HG03175 (cell line): ENCODE data around the gene APIP.

ENCODE experiments used
- ATAC-seq: cut with Tn5 transposase; IDR thresholded peaks from one replicate; pipeline ENCODE4 v1.9.1; 2021; ENCODE audit warnings: mild to moderate bottlenecking, moderate library complexity; ENCODE audit not compliant: unreplicated experiment

The APIP gene

DNA sequence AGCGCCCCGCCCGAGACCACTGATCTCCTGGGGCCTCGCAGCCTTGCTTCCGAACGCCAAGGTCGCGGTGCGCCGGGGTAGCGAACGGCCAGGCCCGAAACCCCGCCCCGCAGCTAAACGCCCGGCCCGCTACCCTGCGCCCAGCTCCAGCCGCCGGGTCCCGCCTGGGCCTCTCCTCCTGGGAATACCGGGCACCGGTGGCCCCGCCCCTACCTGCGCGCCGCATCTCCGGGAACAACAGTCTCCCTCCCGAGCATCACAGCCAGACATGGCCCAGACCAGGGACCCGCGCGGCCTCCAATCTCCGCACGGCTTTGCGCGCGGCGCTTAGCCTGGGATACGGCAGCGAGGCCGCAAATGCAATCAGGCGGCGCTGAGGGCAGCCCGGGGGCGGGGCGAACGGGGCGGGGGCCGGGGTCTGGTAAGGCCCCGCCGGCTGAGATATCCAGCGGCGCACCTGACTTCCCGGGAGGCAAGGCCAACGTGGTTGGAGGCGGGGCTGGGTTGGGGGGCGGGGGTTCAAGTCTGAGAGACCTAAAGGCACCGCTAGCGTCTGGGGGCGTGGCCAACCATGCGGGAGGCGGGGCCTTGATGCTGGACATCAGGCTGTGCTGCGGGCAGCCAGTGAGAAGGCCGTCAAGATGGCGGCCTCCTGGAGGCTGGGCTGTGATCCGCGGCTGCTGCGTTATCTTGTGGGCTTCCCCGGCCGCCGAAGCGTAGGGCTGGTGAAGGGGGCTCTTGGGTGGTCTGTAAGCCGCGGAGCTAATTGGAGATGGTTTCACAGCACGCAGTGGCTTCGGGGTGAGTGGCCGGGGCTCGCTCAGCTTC, at the start of gene APIP, which contains the start of gene PDHX:
Gene APIP, minus strand, starts transcription at position 365 of the 828 bp plus-strand sequence. Its CDS starts 95 bp downstream, at position 270.
Gene PDHX, plus strand, starts transcription at position 604 of the 828 bp plus-strand sequence. Its CDS starts 38 bp downstream, at position 642.
- peak; percentile 92 for ATAC-seq

- ATAC-seq = no peak
These were observed 48.6 kb upstream of the APIP start for GRCh38 chr11:34964610-34965331.

DNA sequence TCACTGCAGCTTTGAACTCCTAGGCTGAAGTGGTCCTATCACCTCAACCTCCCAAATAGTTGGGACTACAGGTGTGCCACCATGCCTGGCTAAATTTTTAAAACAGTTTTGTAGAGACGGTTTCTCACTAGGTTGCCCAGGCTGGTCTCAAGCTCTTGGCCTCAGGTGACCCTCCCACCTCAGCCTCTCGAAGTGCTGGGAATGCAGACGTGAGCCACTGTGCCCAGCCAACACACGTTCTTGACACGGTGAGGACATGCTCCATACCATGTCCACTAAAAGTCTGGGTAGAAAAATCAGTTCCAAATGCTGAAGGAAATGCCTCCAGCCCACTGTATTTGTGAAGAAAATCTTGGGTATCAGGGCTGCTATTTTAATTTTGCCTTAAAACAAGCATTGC, 47.2 kb upstream of the APIP start:
- no peak for ATAC-seq

DNA sequence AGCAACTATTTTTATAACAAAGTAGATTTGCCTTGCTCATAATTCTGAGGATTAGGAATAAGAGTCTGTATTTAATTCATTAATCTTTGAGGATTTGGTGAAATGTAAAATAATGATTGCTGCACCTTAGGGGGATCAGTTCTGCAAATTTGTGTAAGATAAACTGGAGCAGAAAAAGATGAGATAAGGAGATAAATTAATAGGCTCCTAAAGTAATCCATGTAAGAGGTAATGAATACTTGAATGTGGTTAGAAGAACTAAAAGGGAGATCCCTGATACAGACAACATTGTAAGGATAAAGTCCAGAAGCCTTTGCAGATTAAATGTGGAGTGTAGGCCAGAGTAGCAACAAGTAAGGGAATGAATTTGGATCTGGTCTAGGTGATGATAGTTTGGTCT, 45.9 kb upstream of the APIP start:
- no peak for ATAC-seq

DNA sequence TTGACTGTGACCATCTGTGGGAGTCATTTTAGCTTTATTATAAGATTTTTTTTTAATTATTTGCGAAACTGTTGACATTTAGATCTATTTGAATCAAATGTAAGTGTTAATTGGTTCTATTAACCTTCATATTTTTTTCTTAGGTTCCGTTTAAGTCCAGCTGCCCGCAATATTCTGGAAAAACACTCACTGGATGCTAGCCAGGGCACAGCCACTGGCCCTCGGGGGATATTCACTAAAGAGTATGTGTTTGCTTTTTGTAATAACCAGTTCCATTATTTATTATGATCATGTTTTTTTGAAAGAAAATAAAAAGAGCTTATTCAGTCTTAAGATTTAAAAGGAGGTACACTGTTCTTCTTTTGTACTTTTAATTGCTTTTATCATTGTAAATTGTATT, 44.1 kb upstream of the APIP start:
- ATAC-seq = no peak

- no peak for ATAC-seq
These were observed 43.6 kb upstream of the APIP start for GRCh38 chr11:34959770-34960169.

DNA sequence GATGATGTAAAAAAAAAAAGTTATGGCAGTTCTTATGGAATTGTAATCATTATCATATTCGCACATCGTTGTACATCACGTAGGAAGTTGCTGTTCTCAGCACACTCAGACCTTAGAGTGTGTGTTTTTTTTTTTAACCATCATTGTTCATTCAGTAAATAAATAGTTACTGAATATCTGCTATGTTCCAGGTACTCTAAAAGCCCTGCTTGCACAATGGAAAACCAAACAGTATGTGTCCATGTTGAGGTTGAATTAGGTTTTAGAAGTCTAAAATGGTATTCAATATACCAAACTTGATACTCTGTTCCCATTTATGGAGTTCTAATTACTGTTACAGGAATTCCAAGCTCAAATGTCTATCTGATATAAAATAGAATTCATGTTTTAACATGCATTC, 41.4 kb upstream of the APIP start:
- ATAC-seq = no peak

GRCh38 chr11:34957206-34957605, 41.0 kb upstream of the APIP start:
- no peak for ATAC-seq

- no peak for ATAC-seq
These were observed 37.8 kb upstream of the APIP start for GRCh38 chr11:34953955-34954354.

DNA sequence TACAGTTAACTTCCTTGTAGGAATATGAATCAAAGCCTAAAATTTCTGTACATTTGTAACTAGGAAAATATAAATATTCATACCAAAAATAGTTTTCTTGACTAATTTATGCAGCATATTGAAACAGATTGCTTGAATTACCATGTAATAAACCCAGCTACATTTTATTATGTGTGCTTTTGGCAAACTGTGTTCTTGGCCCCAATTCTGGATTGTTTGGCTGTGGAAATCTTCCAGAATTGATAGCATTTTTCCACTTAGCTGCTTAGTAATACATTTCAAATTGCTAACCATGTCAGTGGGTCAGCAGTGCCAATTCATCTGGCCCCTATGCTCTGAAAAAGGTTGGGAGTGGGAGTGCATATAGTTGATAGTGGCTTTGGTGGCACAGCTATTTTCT, 32.5 kb upstream of the APIP start:
- ATAC-seq = no peak

DNA sequence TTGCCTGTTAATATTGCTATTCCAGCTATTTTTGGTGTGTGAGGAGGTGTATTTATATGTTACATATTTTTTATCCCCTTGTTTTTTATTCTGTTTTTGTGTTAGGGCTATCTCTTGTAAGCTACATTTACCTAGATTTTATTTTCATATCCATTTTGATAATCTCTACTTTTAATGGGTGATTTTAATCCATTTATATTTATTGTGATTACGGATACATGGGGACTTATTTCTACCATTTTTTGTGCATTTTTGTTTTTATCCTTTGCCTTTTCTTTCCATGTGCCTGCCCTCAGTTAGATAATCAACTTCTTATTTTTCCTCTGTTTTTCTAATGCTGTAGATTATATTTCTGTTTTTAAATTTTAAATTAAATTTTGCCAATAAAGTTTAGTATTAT, 28.5 kb upstream of the APIP start:
- no peak for ATAC-seq

DNA sequence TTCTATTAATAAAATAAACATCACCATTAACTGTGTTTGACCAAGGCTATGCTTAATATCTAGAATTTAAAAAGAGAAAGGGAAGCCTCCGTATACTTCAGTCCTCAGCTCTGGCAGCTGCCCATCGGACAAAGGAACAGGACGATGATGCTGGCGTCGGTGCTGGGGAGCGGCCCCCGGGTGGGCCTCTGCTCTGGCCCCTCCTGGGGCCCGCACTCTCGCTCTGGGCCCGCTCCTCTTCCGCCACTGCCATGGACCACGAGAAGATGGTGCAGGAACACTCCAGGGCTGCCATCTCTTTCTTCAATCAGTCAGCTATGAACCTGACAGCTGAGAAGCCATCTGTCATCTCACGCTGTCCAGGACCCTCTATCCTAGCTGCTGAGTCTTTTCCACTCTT, 25.5 kb upstream of the APIP start:
- no peak for ATAC-seq

- no peak for ATAC-seq
These were observed 24.0 kb upstream of the APIP start for GRCh38 chr11:34940026-34940677.

DNA sequence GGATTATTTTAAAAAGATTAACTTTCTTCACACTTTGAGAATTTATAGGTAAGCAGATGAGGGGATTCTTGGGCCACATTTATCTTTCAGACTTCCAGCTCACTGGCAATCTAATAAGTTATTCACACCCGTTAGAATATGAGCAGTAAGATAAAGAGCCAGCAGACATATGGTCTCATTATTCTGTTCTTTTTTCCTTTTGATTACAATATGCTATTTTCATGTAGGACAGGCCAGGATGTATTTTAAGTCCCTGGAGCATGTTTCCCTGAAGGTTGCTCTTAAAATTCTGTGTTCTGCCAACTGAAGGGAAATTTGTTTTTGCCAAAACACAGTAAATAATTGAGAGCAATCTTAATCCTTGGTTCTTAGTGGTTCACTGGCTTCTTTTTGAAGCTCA, 22.4 kb upstream of the APIP start:
- no peak for ATAC-seq

- no peak for ATAC-seq
These were observed 20.9 kb upstream of the APIP start for GRCh38 chr11:34936945-34937629.

GRCh38 chr11:34929794-34930763, 13.9 kb upstream of the APIP start:
- no peak for ATAC-seq

DNA sequence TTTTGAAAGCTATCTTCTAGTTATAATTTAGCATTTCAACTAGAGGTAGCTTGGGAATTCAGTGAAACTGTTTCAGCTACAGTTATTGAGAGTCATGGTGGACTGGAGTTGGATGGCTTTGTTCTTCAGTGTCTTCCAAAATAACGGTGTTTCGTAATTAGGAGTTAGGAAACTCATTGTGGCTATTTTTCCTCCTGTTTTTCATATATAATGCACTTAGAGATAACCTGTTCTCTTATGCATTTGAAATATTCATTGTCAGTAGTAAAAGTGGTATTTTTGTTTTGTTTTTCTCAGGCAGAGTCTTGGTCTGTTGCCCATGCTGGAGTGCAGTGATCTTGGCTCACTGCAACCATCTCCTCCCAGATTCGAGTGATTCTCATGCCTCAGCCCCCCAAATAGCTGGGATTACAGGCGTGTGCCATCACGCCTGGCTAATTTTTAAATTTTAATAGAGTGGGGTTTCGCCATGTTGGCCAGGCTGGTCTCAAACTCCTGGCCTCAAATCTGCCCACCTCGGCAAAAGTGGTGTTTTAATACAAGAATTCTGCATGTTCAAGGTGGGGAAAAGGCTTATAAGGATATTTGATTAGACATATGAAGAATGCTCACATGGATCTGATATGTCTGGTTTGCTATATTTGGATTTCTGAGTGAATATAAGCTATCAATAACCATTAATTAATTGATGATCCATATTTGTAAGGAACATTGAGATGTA, 12.9 kb upstream of the APIP start:
- no peak for ATAC-seq

DNA sequence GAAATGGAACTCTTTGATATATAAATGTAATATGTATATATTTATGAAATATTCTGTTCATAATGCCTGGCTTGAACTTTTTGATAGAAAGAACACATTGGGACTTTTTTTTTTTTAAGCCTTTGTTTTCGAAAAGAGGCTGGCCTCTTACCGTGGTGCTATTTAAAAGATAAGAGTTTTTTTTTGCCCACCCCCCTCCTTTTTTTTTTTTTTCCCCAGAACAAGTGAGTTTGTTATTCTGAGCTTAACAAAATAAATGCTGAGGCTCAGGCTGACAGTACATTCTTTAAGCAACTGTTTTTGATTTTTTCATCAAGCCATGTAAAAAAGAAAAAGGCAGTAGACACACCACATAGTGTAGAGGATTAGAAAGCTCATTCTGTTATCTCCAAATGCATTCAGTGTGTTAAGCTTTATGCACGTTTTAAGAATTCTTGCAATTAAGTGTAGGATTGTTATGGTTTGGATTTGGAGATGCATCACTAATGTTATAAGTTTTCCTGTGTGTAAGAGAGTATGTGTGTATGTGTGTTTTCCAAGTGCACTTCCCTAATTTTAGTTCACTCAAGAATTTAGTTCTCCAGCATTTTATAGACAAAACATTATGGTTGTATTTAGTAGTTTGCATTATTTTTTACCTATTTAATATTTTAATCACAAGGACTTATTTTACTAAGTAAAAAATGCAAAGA, 12.2 kb upstream of the APIP start:
- no peak for ATAC-seq

DNA sequence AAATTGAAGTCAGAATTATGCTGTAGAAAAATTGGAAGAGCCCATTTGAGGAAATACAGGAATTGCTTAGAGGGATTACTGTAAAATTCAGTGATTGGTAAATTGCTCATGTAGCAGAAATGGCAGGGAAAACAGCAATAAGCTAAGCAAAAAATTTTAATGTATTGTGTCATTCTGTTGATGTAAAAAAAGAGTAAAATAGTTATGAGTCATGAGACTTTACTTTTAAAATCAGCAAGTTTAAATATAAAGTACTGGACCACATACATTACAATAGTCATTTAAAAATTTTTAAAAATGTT, 10.6 kb upstream of the APIP start:
- no peak for ATAC-seq
